HepG2 (cell line): Measurements from ENCODE around the gene STARD10. TPM values are rescaled to one million over a fixed set of nuclear protein-coding genes. Genes with fewer than 3 reads are reported as not detected.
A peak's percentile ranks its signal among the peaks of the same experiment; 100 is the strongest.

ENCODE experiments used
- CBX2 ChIP-seq, 2 experiments: fragments of 200-600 bp in 1 of 2; sonication (generic); formaldehyde crosslinking in 1 of 2; IDR thresholded peaks; 2 replicates each; pipeline versions ENCODE4 v1.7.0 to v1.8.1; 2018 to 2022; ENCODE audit warnings: low read depth in 2 of 2, low read length in 1 of 2, mild to moderate bottlenecking in 1 of 2, missing genetic modification reagents in 1 of 2
- FOXK2 ChIP-seq: fragments of 450-650 bp; IDR thresholded peaks from 2 replicates; pipeline ENCODE4 v1.6.1; 2016
- HOXD1 ChIP-seq: sonication (generic); formaldehyde crosslinking; IDR thresholded peaks from 2 replicates; pipeline ENCODE4 v1.5.0; 2020; ENCODE audit warnings: missing genetic modification reagents
- NFAT5 ChIP-seq: sonication (generic); formaldehyde crosslinking; IDR thresholded peaks from 2 replicates; pipeline ENCODE4 v1.4.0; 2020; ENCODE audit warnings: missing genetic modification reagents
- PRDM15 ChIP-seq: sonication (generic); formaldehyde crosslinking; IDR thresholded peaks from 2 replicates; pipeline ENCODE4 v1.4.0; 2020; ENCODE audit warnings: missing genetic modification reagents
- PRPF4 ChIP-seq: fragments of 200-400 bp; formaldehyde crosslinking; IDR thresholded peaks from 2 replicates; pipeline ENCODE4 v1.6.1; 2016; ENCODE audit warnings: low read length, low read depth; ENCODE audit not compliant: poor library complexity, severe bottlenecking
- RFX1 ChIP-seq: fragments of 450-650 bp; IDR thresholded peaks from 2 replicates; pipeline ENCODE4 v1.6.1; 2017
- STAT6 ChIP-seq: sonication (generic); formaldehyde crosslinking; IDR thresholded peaks from 2 replicates; pipeline ENCODE4 v1.4.0; 2020; ENCODE audit warnings: missing genetic modification reagents, mild to moderate bottlenecking, borderline replicate concordance
- TCF7L2 ChIP-seq: IDR thresholded peaks from 2 replicates; pipeline ENCODE4 v1.6.1; 2011; ENCODE audit warnings: mild to moderate bottlenecking, low read depth, low read length, moderate library complexity
- ZFP36L2 ChIP-seq: sonication (generic); formaldehyde crosslinking; IDR thresholded peaks from 2 replicates; pipeline ENCODE4 v1.4.0; 2020; ENCODE audit warnings: missing genetic modification reagents
- ZNF101 ChIP-seq: sonication (generic); formaldehyde crosslinking; IDR thresholded peaks from 2 replicates; pipeline ENCODE4 v1.4.0; 2020; ENCODE audit warnings: mild to moderate bottlenecking, low read depth, missing genetic modification reagents, borderline replicate concordance
- ZNF136 ChIP-seq: sonication (generic); formaldehyde crosslinking; IDR thresholded peaks from 2 replicates; pipeline ENCODE4 v1.8.1; 2022; ENCODE audit warnings: low read depth, mild to moderate bottlenecking, moderate library complexity, missing genetic modification reagents
- ZNF253 ChIP-seq: sonication (generic); formaldehyde crosslinking; IDR thresholded peaks from 2 replicates; pipeline ENCODE4 v1.8.0; 2022; ENCODE audit warnings: mild to moderate bottlenecking, missing genetic modification reagents, borderline replicate concordance
- ZNF335 ChIP-seq: sonication (generic); formaldehyde crosslinking; IDR thresholded peaks from 2 replicates; pipeline ENCODE4 v1.4.0; 2020; ENCODE audit warnings: missing genetic modification reagents
- ZNF414 ChIP-seq: sonication (generic); formaldehyde crosslinking; IDR thresholded peaks from 2 replicates; pipeline ENCODE4 v1.5.0; 2020; ENCODE audit warnings: missing genetic modification reagents
- polyA plus RNA-seq, 8 experiments: library from polyadenylated mRNA; depleted of rRNA in 3 of 8; stranded (reverse) in 7 of 8; unstranded in 1 of 8; fragments of >200 nt; fragmentation: Illumina TruSeq in 4 of 8; extraction: Trizol in 4 of 8; gene quantifications; 2 replicates each; pipeline versions ENCODE4 v1.2.1 to v1.2.3, GENCODE V29; 2011 to 2016; ENCODE audit warnings: low read depth in 4 of 8, missing spikeins in 1 of 8, mixed read lengths in 1 of 8; ENCODE audit not compliant: insufficient read depth in 1 of 8
- total RNA-seq, 5 experiments: library from RNA; depleted of rRNA; stranded (reverse); fragments of >200 nt; fragmentation: Illumina TruSeq; extraction: Trizol; gene quantifications; 2 replicates each; pipeline ENCODE4 v1.2.3, GENCODE V29; 2016; ENCODE audit warnings: low read depth in 1 of 5

STARD10 gene
- total and polyA plus RNA-seq, 2 of the 13 experiments (the other 11 are each of a cell fraction or from before 2014, with no cell fraction given), result 260 to 341 TPM

- TF ChIP-seq STAT6 (peak; percentile 90; the same call in 1 of the 2 replicates), ZNF253 (CRISPR knock-in tag) (no peak), PRPF4 (no peak), TCF7L2 (no peak), ZNF101 (no peak), NFAT5 (no peak), FOXK2 (peak; percentile 93), ZFP36L2 (CRISPR knock-in tag) (no peak), PRDM15 (peak; percentile 86), HOXD1 (CRISPR knock-in tag) (0 out of 2 replicates have a peak, but pooled peaks have one; percentile 28), ZNF414 (CRISPR knock-in tag) (no peak; the same call in 1 of the 2 replicates), RFX1 (no peak), CBX2 (IDR thresholded peaks at IDR 0.05; ENCODE audit: low read depth, low read length) (no peak), CBX2 (CRISPR knock-in tag; IDR thresholded peaks at IDR 0.05; ENCODE audit: low read depth) (no peak), ZNF136 (CRISPR knock-in tag) (peak; percentile 90), ZNF335 (peak; percentile 67)
Observed at GRCh38 chr11:72793425-72794367, at the start of gene STARD10 (continued).
